Esophagus (tissue), 2 donors: ENCODE data around the gene NAT9. TPM values are rescaled to one million over a fixed set of nuclear protein-coding genes. Genes with fewer than 3 reads are reported as not detected.
A peak's percentile ranks its signal among the peaks of the same experiment; 100 is the strongest.

Experiments used
- H3K27ac ChIP-seq, 2 donors: one replicate each; pipeline ENCODE4 v1.5.1; 2013; ENCODE audit warnings: low read depth in 2 of 2, mild to moderate bottlenecking in 2 of 2, inconsistent platforms in 1 of 2, low read length in 1 of 2, moderate library complexity in 1 of 2
- H3K27me3 ChIP-seq, 2 donors: one replicate each; pipeline ENCODE4 v1.6.1; 2013; ENCODE audit warnings: low read length in 2 of 2, control low read depth in 1 of 2, mild to moderate bottlenecking in 1 of 2; ENCODE audit not compliant: insufficient read depth in 2 of 2, control insufficient read depth in 1 of 2
- H3K36me3 ChIP-seq, 2 donors: one replicate each; pipeline ENCODE4 v1.6.1; 2013; ENCODE audit warnings: low read length in 1 of 2; ENCODE audit not compliant: control insufficient read depth in 2 of 2, insufficient read depth in 2 of 2
- H3K4me1 ChIP-seq, 2 donors: one replicate each; pipeline ENCODE4 v1.6.1; 2013; ENCODE audit warnings: low read length in 1 of 2; ENCODE audit not compliant: control insufficient read depth in 2 of 2, insufficient read depth in 2 of 2
- H3K4me3 ChIP-seq, 2 donors: one replicate each; pipeline ENCODE4 v1.5.1; 2013; ENCODE audit warnings: low read length in 2 of 2, mild to moderate bottlenecking in 2 of 2, low read depth in 1 of 2, moderate library complexity in 1 of 2
- H3K9me3 ChIP-seq, 2 donors: one replicate each; pipeline ENCODE4 v1.6.1; 2013; ENCODE audit warnings: mild to moderate bottlenecking in 2 of 2, low read depth in 1 of 2, low read length in 1 of 2, moderate library complexity in 1 of 2; ENCODE audit not compliant: control insufficient read depth in 2 of 2, insufficient read depth in 1 of 2
- WGBS, 2 donors: extraction: QIAGEN DNeasy Blood & Tissue Kit; methylation state at CpG; one replicate each; pipeline ENCODE4 v1.1.7; 2013; 5-methylcytosine and 5-hydroxymethylcytosine counted together
- polyA plus RNA-seq, 2 donors: library from polyadenylated mRNA; stranded (reverse); fragments of 200-250 nt; gene quantifications; one replicate each; pipeline ENCODE4 v1.2.3, GENCODE V29; 2013
- donor health status: healthy with polysubstance abuse.
- donor health status: Bipolar disorder and iron deficiency.

Gene NAT9
- 10 to 100 TPM; 19.7 to 25.6 TPM for polyA plus RNA-seq

- Histone ChIP-seq H3K27ac (peak within 1 kb of the TSS; percentile 46 to 84), H3K27me3 (no peaks in the 10 kb centered on the region), H3K36me3 (peaks cover 15 to 21% of the 10 kb centered on the region in 2 donors), H3K4me1 (peaks cover 0 to 9% of the 10 kb centered on the region in 2 donors), H3K9me3 (no peaks in the 10 kb centered on the region), H3K4me3 (peak within 1 kb of the TSS; percentile 73 to 85)
- WGBS, 2 donors: 0 to 1% methylated on average over 64 of the region's 64 CpGs
These were observed at the start of gene NAT9 for GRCh38 chr17:74776044-74776962. Gene NAT9 (minus strand): TSS chr17:74776345. CDS start chr17:74775698, 647 bp downstream.

- Histone ChIP-seq H3K36me3 (peaks cover 2 to 16% of the 10 kb centered on the region in 2 donors), H3K4me3 (no peak overlapping the region), H3K27me3 (no peaks in the 10 kb centered on the region), H3K9me3 (no peaks in the 10 kb centered on the region), H3K27ac (no peak overlapping the region), H3K4me1 (peaks cover 0 to 2% of the 10 kb centered on the region in 2 donors)
- 76 to 87% methylated on average over 11 of the region's 11 CpGs for WGBS, 2 donors
These were observed 48.9 kb upstream of the NAT9 start for GRCh38 chr17:74824961-74825627.

- Histone ChIP-seq H3K27ac (no peak overlapping the region), H3K4me1 (peaks cover 0 to 2% of the 10 kb centered on the region in 2 donors), H3K27me3 (no peaks in the 10 kb centered on the region), H3K4me3 (no peak overlapping the region), H3K36me3 (peaks cover 0 to 13% of the 10 kb centered on the region in 2 donors), H3K9me3 (no peaks in the 10 kb centered on the region)
- 64 to 67% methylated on average over 12 of the region's 12 CpGs for WGBS, 2 donors
These were observed 46.8 kb upstream of the NAT9 start for GRCh38 chr17:74822939-74823367.

GRCh38 chr17:74822335-74822938 lies 46.3 kb upstream of the NAT9 start:
- Histone ChIP-seq H3K4me1 (peaks cover 0 to 2% of the 10 kb centered on the region in 2 donors), H3K4me3 (no peak overlapping the region), H3K27me3 (no peaks in the 10 kb centered on the region), H3K9me3 (no peaks in the 10 kb centered on the region), H3K27ac (no peak overlapping the region), H3K36me3 (peaks cover 0 to 13% of the 10 kb centered on the region in 2 donors)
- WGBS, 2 donors: 75 to 76% methylated on average over 15 of the region's 15 CpGs

GRCh38 chr17:74821655-74822334 lies 45.6 kb upstream of the NAT9 start:
- peaks cover 0 to 11% of the 10 kb centered on the region in 2 donors for H3K36me3 ChIP-seq
- H3K27ac ChIP-seq: no peak overlapping the region
- no peaks in the 10 kb centered on the region for H3K27me3 ChIP-seq
- 79 to 83% methylated on average over 13 of the region's 13 CpGs for WGBS, 2 donors
- no peaks in the 10 kb centered on the region for H3K9me3 ChIP-seq
- H3K4me1 ChIP-seq: peaks cover 0 to 2% of the 10 kb centered on the region in 2 donors
- no peak overlapping the region for H3K4me3 ChIP-seq

- 96 to 98% methylated on average over 16 of the region's 16 CpGs for WGBS, 2 donors
- H3K9me3 ChIP-seq: no peaks in the 10 kb centered on the region
- peaks cover 0 to 8% of the 10 kb centered on the region in 2 donors for H3K36me3 ChIP-seq
- H3K27me3 ChIP-seq: no peaks in the 10 kb centered on the region
- no peak overlapping the region for H3K4me3 ChIP-seq
- H3K27ac ChIP-seq: no peak overlapping the region
- H3K4me1 ChIP-seq: no peaks in the 10 kb centered on the region
These were observed 43.8 kb upstream of the NAT9 start for GRCh38 chr17:74819801-74820436.

- Histone ChIP-seq H3K9me3 (no peaks in the 10 kb centered on the region), H3K27ac (no peak overlapping the region), H3K4me3 (no peak overlapping the region), H3K4me1 (peaks cover 0 to 2% of the 10 kb centered on the region in 2 donors), H3K36me3 (peaks cover 0 to 4% of the 10 kb centered on the region in 2 donors), H3K27me3 (no peaks in the 10 kb centered on the region)
- 93 to 95% methylated on average over 16 of the region's 16 CpGs for WGBS, 2 donors
These were observed 42.3 kb upstream of the NAT9 start for GRCh38 chr17:74818291-74818938.

GRCh38 chr17:74816905-74817620 lies 40.9 kb upstream of the NAT9 start:
- no peak overlapping the region for H3K27ac ChIP-seq
- 90 to 91% methylated on average over 17 to 18 of the region's 18 CpGs for WGBS, 2 donors
- peaks cover 0 to 4% of the 10 kb centered on the region in 2 donors for H3K36me3 ChIP-seq
- H3K9me3 ChIP-seq: no peaks in the 10 kb centered on the region
- peaks cover 0 to 2% of the 10 kb centered on the region in 2 donors for H3K4me1 ChIP-seq
- no peak overlapping the region for H3K4me3 ChIP-seq
- no peaks in the 10 kb centered on the region for H3K27me3 ChIP-seq
